Fibroblast of lung (primary cell): ENCODE results near the gene CRB1. TPM values are rescaled to one million over a fixed set of nuclear protein-coding genes. Genes with fewer than 3 reads are reported as not detected.

Experiments
- DNase-seq, 2 donors: peaks; one replicate each; pipeline versions ENCODE4 v3.0.0 to v3.0.0-alpha.2; 2010; ENCODE audit warnings: low read depth in 2 of 2
- H2AFZ ChIP-seq: 2 replicates; pipeline ENCODE4 v1.5.1; 2012; ENCODE audit warnings: low read length, control low read depth, inconsistent platforms
- H3K27ac ChIP-seq: 2 replicates; pipeline ENCODE4 v1.5.1; 2011; ENCODE audit warnings: low read length, control low read depth; ENCODE audit not compliant: insufficient read depth
- H3K27me3 ChIP-seq: 2 replicates; pipeline ENCODE4 v1.5.1; 2011; ENCODE audit warnings: mild to moderate bottlenecking, low read length; ENCODE audit not compliant: control insufficient read depth, insufficient read depth
- H3K36me3 ChIP-seq: 2 replicates; pipeline ENCODE4 v1.5.1; 2011; ENCODE audit warnings: low read length; ENCODE audit not compliant: control insufficient read depth, insufficient read depth
- H3K4me1 ChIP-seq: 2 replicates; pipeline ENCODE4 v1.5.1; 2011; ENCODE audit warnings: low read length; ENCODE audit not compliant: control insufficient read depth, insufficient read depth; ENCODE audit errors: extremely low read depth
- H3K4me2 ChIP-seq: 2 replicates; pipeline ENCODE4 v1.5.1; 2011; ENCODE audit warnings: low read length, control low read depth; ENCODE audit not compliant: insufficient read depth; ENCODE audit errors: extremely low read depth
- H3K4me3 ChIP-seq, 4 experiments: fragments of 200-600 bp in 1 of 4; sonication (generic) in 1 of 4; replicated peaks in 1 of 4; 2 replicates each; pipeline ENCODE4 v1.5.1; 2011 to 2016; ENCODE audit warnings: low read length in 4 of 4, low read depth in 3 of 4, mild to moderate bottlenecking in 3 of 4, control low read depth in 2 of 4, inconsistent platforms in 1 of 4, mixed read lengths in 1 of 4; ENCODE audit not compliant: insufficient read depth in 1 of 4; ENCODE audit errors: control extremely low read depth in 1 of 4
- H3K79me2 ChIP-seq: 2 replicates; pipeline ENCODE4 v1.5.1; 2012; ENCODE audit warnings: mild to moderate bottlenecking, low read length, inconsistent platforms; ENCODE audit not compliant: control insufficient read depth, insufficient read depth
- H3K9ac ChIP-seq: 2 replicates; pipeline ENCODE4 v1.5.1; 2011; ENCODE audit warnings: mild to moderate bottlenecking, low read length, control low read depth; ENCODE audit not compliant: insufficient read depth
- H3K9me3 ChIP-seq: 2 replicates; pipeline ENCODE4 v1.5.1; 2012; ENCODE audit warnings: low read depth, low read length; ENCODE audit not compliant: control insufficient read depth, insufficient read depth
- H4K20me1 ChIP-seq: 2 replicates; pipeline ENCODE4 v1.5.1; 2011; ENCODE audit warnings: low read length; ENCODE audit not compliant: control insufficient read depth, insufficient read depth; ENCODE audit errors: extremely low read depth
- CTCF ChIP-seq, 2 donors: IDR thresholded peaks in 1 of 2; conservative IDR thresholded peaks in 1 of 2; 1 replicate in 1 of 2; 2 replicates in 1 of 2; pipeline ENCODE4 v1.5.1; 2011 to 2012; ENCODE audit warnings: low read length in 2 of 2, control low read depth in 1 of 2, inconsistent platforms in 1 of 2, low read depth in 1 of 2, mild to moderate bottlenecking in 1 of 2
- EZH2 ChIP-seq: IDR thresholded peaks from 2 replicates; pipeline ENCODE4 v1.5.1; 2012; ENCODE audit warnings: low read length, control low read depth, mild to moderate bottlenecking; ENCODE audit errors: missing control alignments
- polyA plus RNA-seq, 2 donors: library from polyadenylated mRNA; depleted of rRNA in 1 of 2; stranded (reverse) in 1 of 2; unstranded in 1 of 2; fragments of >200 nt; gene quantifications; 2 replicates each; pipeline ENCODE4 v1.2.1, GENCODE V29; 2011 to 2012; ENCODE audit warnings: missing spikeins in 1 of 2
- total RNA-seq: library from RNA; depleted of rRNA; stranded (reverse); fragments of >200 nt; gene quantifications from 2 replicates; pipeline ENCODE4 v1.2.1, GENCODE V29; 2014

CRB1 gene
- total and polyA plus RNA-seq, 2 donors (not counting 1 experiment from before 2014, with no cell fraction given) = 0.05 to 0.66 TPM

GRCh38 chr1:197284966-197285365 lies 16.9 kb downstream of the CRB1 start:
- H3K9ac ChIP-seq = no peak overlapping the region
- no peak for DNase-seq
- H3K27ac ChIP-seq = no peak overlapping the region
- no peaks in the 10 kb centered on the region for H3K36me3 ChIP-seq
- no peaks in the 10 kb centered on the region for H3K4me1 ChIP-seq
- no peaks in the 10 kb centered on the region for H4K20me1 ChIP-seq
- no peaks in the 10 kb centered on the region for H3K79me2 ChIP-seq
- H3K27me3 ChIP-seq = no peaks in the 10 kb centered on the region
- no peak overlapping the region for H2AFZ ChIP-seq
- no peak overlapping the region for H3K4me3 ChIP-seq
- H3K9me3 ChIP-seq = no peaks in the 10 kb centered on the region
- no peak overlapping the region for H3K4me2 ChIP-seq
- no peak for TF ChIP-seq EZH2
- no peak for TF ChIP-seq CTCF (conservative IDR thresholded peaks at IDR 0.05 in 1 of 2, IDR thresholded peaks at IDR 0.05 in 1 of 2; ENCODE audit: low read depth in 1 of 2, low read length in 2 of 2)

- Histone ChIP-seq H3K36me3 (no peaks in the 10 kb centered on the region), H3K79me2 (no peaks in the 10 kb centered on the region), H3K4me3 (no peak overlapping the region), H3K4me1 (no peaks in the 10 kb centered on the region), H3K27me3 (no peaks in the 10 kb centered on the region), H3K27ac (no peak overlapping the region), H2AFZ (no peak overlapping the region), H4K20me1 (no peaks in the 10 kb centered on the region), H3K9me3 (no peaks in the 10 kb centered on the region), H3K4me2 (no peak overlapping the region), H3K9ac (no peak overlapping the region)
- no peak for DNase-seq
- TF ChIP-seq CTCF (conservative IDR thresholded peaks at IDR 0.05 in 1 of 2, IDR thresholded peaks at IDR 0.05 in 1 of 2; ENCODE audit: low read depth in 1 of 2, low read length in 2 of 2) = no peak
- TF ChIP-seq EZH2 = no peak
These were observed 17.6 kb downstream of the CRB1 start for GRCh38 chr1:197285526-197286205.

- Histone ChIP-seq H3K4me1 (no peaks in the 10 kb centered on the region), H3K9ac (no peak overlapping the region), H3K27ac (no peak overlapping the region), H3K4me3 (no peak overlapping the region), H3K79me2 (no peaks in the 10 kb centered on the region), H4K20me1 (no peaks in the 10 kb centered on the region), H3K9me3 (no peaks in the 10 kb centered on the region), H3K4me2 (no peak overlapping the region), H3K27me3 (no peaks in the 10 kb centered on the region), H3K36me3 (no peaks in the 10 kb centered on the region), H2AFZ (no peak overlapping the region)
- TF ChIP-seq EZH2 = no peak
- TF ChIP-seq CTCF (conservative IDR thresholded peaks at IDR 0.05 in 1 of 2, IDR thresholded peaks at IDR 0.05 in 1 of 2; ENCODE audit: low read depth in 1 of 2, low read length in 2 of 2) = no peak
- no peak for DNase-seq
These were observed 18.6 kb downstream of the CRB1 start for GRCh38 chr1:197286634-197287033.
